IPS DF 19.7 (cell line): Measurements from ENCODE around the gene TRAK2.

Experiments used
- DNase-seq: peaks from one replicate; pipeline ENCODE4 v3.0.0-alpha.2; 2013; ENCODE audit warnings: low read depth, low spot score

The TRAK2 gene

GRCh38 chr2:201451292-201452057, at the start of gene TRAK2, which contains the start of gene STRADB:
Gene TRAK2 (minus strand): TSS chr2:201451458. CDS start chr2:201420507, 30,951 bp downstream.
Gene STRADB (plus strand): TSS chr2:201451740. CDS start chr2:201454841, 3,101 bp downstream.
- DNase-seq: peak; percentile 85

- no peak for DNase-seq
Measured at GRCh38 chr2:201500534-201500933, 49.3 kb upstream of the TRAK2 start.

GRCh38 chr2:201496785-201497184, 45.5 kb upstream of the TRAK2 start:
- DNase-seq: no peak

- DNase-seq: no peak
Measured at GRCh38 chr2:201490291-201490690, 39.0 kb upstream of the TRAK2 start.

GRCh38 chr2:201484805-201485204, 33.5 kb upstream of the TRAK2 start:
- DNase-seq: no peak

GRCh38 chr2:201483758-201484157, 32.5 kb upstream of the TRAK2 start:
- peak; percentile 2 for DNase-seq

- DNase-seq: no peak
Measured at GRCh38 chr2:201483342-201483741, 32.1 kb upstream of the TRAK2 start.

- no peak for DNase-seq
Measured at GRCh38 chr2:201482543-201482942, 31.3 kb upstream of the TRAK2 start.

GRCh38 chr2:201472411-201472810, 21.2 kb upstream of the TRAK2 start:
- DNase-seq: no peak

- no peak for DNase-seq
Measured at GRCh38 chr2:201471732-201472393, 20.6 kb upstream of the TRAK2 start.

- DNase-seq: no peak
Measured at GRCh38 chr2:201470821-201471731, 19.8 kb upstream of the TRAK2 start.

GRCh38 chr2:201467666-201468065, 16.4 kb upstream of the TRAK2 start:
- no peak for DNase-seq

- no peak for DNase-seq
Measured at GRCh38 chr2:201466050-201466675, 14.9 kb upstream of the TRAK2 start.

- no peak for DNase-seq
Measured at GRCh38 chr2:201465524-201465971, 14.3 kb upstream of the TRAK2 start.

GRCh38 chr2:201464547-201464946, 13.3 kb upstream of the TRAK2 start:
- no peak for DNase-seq

- DNase-seq: no peak
Measured at GRCh38 chr2:201460532-201460931, 9.3 kb upstream of the TRAK2 start.

GRCh38 chr2:201458381-201458780, 7.1 kb upstream of the TRAK2 start:
- no peak for DNase-seq

GRCh38 chr2:201452922-201453643, 1.8 kb upstream of the TRAK2 start:
- no peak for DNase-seq

GRCh38 chr2:201452058-201452921, 1.0 kb upstream of the TRAK2 start:
- no peak for DNase-seq

GRCh38 chr2:201450954-201451291, 335 bp downstream of the TRAK2 start:
- DNase-seq: no peak
